ENCODE measurements around the gene CLSTN2. TPM values are rescaled to one million over a fixed set of nuclear protein-coding genes. Genes with fewer than 3 reads are reported as not detected.
A peak's percentile ranks its signal among the peaks of the same experiment; 100 is the strongest.

CLSTN2 gene
- total RNA-seq, 1 donor from 2014 or later: 9.7 TPM

- TF ChIP-seq, protein P1, sequence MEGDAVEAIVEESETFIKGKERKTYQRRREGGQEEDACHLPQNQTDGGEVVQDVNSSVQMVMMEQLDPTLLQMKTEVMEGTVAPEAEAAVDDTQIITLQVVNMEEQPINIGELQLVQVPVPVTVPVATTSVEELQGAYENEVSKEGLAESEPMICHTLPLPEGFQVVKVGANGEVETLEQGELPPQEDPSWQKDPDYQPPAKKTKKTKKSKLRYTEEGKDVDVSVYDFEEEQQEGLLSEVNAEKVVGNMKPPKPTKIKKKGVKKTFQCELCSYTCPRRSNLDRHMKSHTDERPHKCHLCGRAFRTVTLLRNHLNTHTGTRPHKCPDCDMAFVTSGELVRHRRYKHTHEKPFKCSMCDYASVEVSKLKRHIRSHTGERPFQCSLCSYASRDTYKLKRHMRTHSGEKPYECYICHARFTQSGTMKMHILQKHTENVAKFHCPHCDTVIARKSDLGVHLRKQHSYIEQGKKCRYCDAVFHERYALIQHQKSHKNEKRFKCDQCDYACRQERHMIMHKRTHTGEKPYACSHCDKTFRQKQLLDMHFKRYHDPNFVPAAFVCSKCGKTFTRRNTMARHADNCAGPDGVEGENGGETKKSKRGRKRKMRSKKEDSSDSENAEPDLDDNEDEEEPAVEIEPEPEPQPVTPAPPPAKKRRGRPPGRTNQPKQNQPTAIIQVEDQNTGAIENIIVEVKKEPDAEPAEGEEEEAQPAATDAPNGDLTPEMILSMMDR (conservative IDR thresholded peaks at IDR 0.05; ENCODE audit: low read depth, low read length): no peak
- DNase-seq (ENCODE audit: low read depth): no peak
- no peak overlapping the region for H3K4me3 ChIP-seq (ENCODE audit: low read depth, low read length)
Observed at GRCh38 chr3:140494970-140495369, 560.0 kb downstream of the CLSTN2 start.

DNA sequence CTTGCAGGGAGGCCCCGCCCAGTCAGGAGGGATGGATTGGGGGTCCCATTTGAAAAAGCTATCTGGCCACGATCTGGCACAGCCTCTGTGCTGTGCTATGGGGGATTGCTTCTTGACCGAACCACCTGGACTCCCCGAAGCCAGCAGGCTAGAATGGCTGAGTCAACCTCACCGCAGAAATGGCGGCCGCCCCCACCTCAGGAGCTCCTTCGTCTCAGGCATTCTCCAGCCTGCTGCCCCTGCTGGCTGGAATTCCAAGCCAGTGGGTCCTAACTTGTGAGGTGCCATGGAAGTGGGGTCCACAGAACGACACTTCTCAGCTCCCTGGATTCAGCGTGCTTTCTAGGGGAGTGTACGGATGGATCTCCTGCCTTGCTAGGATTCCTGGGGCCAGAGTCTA lies 562.3 kb downstream of the CLSTN2 start:
- TF ChIP-seq, protein P1 (conservative IDR thresholded peaks at IDR 0.05; ENCODE audit: low read depth, low read length): no peak
- no peak overlapping the region for H3K4me3 ChIP-seq (ENCODE audit: low read depth, low read length)
- no peak for DNase-seq (ENCODE audit: low read depth)

DNA sequence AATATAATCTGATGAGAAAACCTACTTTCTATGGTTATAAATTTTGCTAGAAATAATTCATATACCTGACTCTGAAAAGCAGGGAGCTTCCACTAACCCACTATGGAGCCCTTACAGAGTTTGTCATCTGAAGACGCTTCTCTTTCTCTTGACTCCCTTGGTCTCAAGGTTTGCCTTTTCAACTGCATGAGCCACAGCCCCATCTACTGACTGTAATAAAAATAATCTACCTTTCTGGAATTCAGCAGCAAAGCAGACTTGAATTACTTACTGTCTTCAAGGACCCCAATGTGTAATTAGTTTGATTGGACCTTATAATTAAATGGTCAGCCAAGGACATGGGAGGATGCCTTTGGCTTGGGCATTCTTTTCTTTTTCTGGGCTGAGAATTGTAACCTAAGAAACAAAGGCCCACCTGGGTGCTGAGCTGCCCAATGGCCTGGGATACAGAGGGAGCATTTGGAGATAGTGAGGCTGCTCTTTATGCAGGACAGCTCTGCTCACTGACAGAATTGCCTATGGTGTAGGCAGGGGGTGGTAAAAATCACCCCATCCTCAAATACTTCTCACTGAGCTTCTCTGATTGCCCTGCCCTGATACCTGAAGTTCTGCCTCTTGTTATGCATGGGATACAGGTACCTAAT lies 564.3 kb downstream of the CLSTN2 start:
- no peak for DNase-seq (ENCODE audit: low read depth)
- TF ChIP-seq, protein P1 (conservative IDR thresholded peaks at IDR 0.05; ENCODE audit: low read depth, low read length): peak; percentile 70

DNA sequence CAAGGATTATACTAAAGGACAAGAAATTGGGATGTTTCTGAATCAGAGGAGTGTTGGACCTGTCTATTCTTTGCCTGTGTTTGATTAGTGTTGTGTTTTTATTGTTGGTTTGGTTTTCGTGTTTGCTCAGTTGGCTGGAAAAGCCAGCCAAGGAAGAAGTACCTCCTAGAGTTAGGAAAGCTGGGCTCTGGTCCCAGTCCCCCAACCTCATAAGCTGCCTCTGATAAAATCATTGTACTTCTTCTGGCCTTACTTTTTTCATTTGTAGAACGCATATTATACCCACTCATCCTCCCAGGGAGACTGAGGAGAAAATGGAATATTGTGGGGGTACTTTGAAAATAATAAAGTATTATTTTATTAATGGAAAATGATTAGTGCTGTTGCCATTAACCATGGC lies 565.5 kb downstream of the CLSTN2 start:
- TF ChIP-seq, protein P1 (conservative IDR thresholded peaks at IDR 0.05; ENCODE audit: low read depth, low read length): no peak
- no peak overlapping the region for H3K4me3 ChIP-seq (ENCODE audit: low read depth, low read length)
- no peak for DNase-seq (ENCODE audit: low read depth)

More for the DNA sequence above, 564.3 kb downstream of the CLSTN2 start:
- no peak overlapping the region for H3K4me3 ChIP-seq (ENCODE audit: low read depth, low read length)

DNA sequence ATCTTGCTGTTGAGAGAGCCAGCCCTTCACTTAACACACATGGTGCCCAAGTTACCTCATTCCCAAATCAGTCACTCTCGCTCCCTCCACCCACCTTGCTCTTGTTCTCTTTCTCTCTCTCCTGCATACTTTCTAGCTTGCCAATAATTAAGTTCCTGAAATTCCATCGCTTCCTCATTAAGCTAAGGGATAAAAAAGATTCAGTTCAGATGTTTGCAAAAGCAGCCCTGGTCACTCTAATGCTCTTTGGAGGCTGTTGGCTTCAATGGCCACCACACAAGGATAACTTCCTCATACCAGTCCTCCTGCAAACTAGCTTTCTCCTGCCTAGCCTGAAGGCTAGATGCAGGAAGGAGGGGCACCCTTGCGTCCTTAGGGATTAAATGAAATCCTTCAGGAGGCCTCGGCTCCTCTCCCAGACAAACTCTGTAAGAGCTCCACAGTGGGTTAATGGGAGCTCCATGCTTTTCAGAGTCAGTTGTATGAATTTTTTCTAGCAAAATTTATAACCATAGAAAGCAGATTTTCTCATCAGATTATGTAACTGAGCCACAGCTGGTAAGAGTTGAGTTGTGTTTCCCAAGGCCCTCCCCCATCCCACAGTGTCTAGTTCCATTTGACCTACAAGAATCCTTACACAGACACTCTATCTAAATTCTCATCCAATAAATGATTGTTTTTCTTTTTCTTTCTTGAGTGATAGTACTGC lies 566.2 kb downstream of the CLSTN2 start:
- TF ChIP-seq, protein P1 (conservative IDR thresholded peaks at IDR 0.05; ENCODE audit: low read depth, low read length): no peak

GRCh38 chr3:140501770-140502364 lies 566.9 kb downstream of the CLSTN2 start:
- TF ChIP-seq, protein P1 (conservative IDR thresholded peaks at IDR 0.05; ENCODE audit: low read depth, low read length): no peak
- no peak for DNase-seq (ENCODE audit: low read depth)

More for the DNA sequence above, 566.2 kb downstream of the CLSTN2 start:
- no peak overlapping the region for H3K4me3 ChIP-seq (ENCODE audit: low read depth, low read length)
- peak; percentile 42 for DNase-seq (ENCODE audit: low read depth)

More at GRCh38 chr3:140501770-140502364, 566.9 kb downstream of the CLSTN2 start:
- H3K4me3 ChIP-seq (ENCODE audit: low read depth, low read length): no peak overlapping the region
